Measurements from ENCODE around the gene MRPS26.
"Not testable (repeated sequence)": the region's sequence is repeated elsewhere in the genome, so short reads cannot be mapped to it uniquely, and the experiment has no call there.

MRPS26 gene

DNA sequence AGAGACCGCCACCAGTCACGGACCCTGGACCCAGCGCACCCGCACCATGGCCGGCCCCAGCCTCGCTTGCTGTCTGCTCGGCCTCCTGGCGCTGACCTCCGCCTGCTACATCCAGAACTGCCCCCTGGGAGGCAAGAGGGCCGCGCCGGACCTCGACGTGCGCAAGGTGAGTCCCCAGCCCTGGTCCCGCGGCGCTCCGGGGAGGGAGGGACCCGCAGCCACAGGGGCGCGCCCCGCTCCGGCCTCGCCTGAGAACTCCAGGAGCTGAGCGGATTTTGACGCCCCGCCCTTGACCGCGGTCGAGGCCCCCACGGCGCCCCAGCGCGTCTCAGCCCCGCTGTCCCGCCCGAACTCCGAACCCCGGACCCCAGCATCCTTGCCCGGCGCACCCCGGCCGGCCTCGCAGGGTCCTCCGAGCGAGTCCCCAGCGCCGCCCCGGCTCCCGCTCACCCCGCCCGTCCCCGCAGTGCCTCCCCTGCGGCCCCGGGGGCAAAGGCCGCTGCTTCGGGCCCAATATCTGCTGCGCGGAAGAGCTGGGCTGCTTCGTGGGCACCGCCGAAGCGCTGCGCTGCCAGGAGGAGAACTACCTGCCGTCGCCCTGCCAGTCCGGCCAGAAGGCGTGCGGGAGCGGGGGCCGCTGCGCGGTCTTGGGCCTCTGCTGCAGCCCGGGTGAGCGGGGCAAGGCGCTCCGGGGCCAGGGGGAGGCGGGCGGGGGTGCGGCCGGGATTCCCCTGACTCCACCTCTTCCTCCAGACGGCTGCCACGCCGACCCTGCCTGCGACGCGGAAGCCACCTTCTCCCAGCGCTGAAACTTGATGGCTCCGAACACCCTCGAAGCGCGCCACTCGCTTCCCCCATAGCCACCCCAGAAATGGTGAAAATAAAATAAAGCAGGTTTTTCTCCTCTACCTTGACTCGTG is 26.0 kb downstream of the MRPS26 start, which contains the start of gene OXT:
OXT (plus strand) TSS at position 11 of the 920 bp plus-strand sequence; CDS start at position 47, 36 bp downstream.
- in situ Hi-C loops (cut with HindIII; ENCODE audit: low pct_unique_long_range_greater_than_20kb, low sequenced_read_pairs), result no loop called here

DNA sequence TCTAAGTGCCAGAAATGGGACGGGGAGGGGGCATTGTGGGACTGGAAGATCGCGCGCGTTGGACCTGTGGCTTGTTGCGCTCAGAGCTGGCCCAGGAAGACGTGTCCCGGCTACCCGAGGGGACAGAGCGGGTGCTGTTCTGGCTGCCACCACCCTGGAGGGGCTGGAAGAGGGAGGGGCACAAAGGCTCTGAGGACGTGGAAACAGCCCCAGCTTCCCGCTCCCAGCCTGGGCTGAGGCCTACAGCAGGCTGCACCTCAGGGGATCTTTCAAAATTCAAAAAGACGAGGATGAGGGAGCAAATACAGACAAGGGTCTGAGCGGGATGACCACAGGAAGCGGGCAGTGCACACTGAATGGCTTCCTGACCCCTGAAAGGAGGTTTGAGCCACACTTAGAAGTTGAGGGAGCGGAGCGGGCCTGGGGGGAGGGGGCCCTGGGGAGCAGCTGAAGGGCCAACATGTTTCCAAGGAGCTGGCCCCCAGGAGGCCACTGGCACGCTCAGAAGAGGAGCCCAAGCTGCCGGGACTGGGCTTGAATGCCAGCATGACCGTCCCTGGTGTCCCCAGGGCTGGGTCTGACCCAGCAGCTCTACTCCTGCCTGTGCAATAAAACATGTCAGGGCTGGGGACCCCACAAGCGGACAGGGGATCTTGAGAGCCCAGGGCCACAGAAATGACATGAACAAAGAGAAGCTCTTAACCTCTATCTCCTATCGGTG is 26.8 kb downstream of the MRPS26 start:
- in situ Hi-C loops (cut with HindIII; ENCODE audit: low pct_unique_long_range_greater_than_20kb, low sequenced_read_pairs), result no loop called here
- no peak for TF ChIP-seq JUND (IDR thresholded peaks at IDR 0.05; ENCODE audit: low read depth)
- DNase-seq (ENCODE audit: low read depth in 1 of 2, low spot score in 1 of 2), result no peak

More for the DNA sequence above, 26.0 kb downstream of the MRPS26 start, which contains the start of gene OXT:
- no peak for TF ChIP-seq JUND (IDR thresholded peaks at IDR 0.05; ENCODE audit: low read depth)
- DNase-seq (ENCODE audit: low read depth in 1 of 2, low spot score in 1 of 2), result no peak

DNA sequence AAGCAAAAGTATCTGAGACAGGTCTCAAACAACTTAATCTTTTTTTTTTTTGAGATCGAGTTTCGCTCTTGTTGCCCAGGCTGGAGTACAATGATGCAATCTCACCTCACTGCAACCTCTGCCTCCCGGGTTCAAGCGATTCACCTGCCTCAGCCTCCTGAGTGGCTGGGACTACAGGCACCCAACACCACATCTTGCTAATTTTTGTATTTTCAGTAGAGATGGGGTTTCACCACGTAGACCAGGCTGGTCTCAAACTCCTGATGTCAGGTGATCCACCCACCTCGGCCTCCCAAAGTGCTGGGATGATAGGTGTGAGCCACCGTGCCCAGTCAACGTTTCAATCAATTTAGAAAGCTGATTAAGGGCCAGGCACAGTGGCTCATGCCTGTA is 27.4 kb downstream of the MRPS26 start:
- in situ Hi-C loops (cut with HindIII; ENCODE audit: low pct_unique_long_range_greater_than_20kb, low sequenced_read_pairs), result not testable (repeated sequence)

GRCh38 chr20:3074812-3075211 is 29.0 kb downstream of the MRPS26 start:
- no peak for TF ChIP-seq JUND (IDR thresholded peaks at IDR 0.05; ENCODE audit: low read depth)
- in situ Hi-C loops (cut with HindIII; ENCODE audit: low pct_unique_long_range_greater_than_20kb, low sequenced_read_pairs), result no loop called here
- no peak for DNase-seq (ENCODE audit: low read depth in 1 of 2, low spot score in 1 of 2)

More for the DNA sequence above, 27.4 kb downstream of the MRPS26 start:
- not testable (repeated sequence) for DNase-seq (ENCODE audit: low read depth in 1 of 2, low spot score in 1 of 2)

DNA sequence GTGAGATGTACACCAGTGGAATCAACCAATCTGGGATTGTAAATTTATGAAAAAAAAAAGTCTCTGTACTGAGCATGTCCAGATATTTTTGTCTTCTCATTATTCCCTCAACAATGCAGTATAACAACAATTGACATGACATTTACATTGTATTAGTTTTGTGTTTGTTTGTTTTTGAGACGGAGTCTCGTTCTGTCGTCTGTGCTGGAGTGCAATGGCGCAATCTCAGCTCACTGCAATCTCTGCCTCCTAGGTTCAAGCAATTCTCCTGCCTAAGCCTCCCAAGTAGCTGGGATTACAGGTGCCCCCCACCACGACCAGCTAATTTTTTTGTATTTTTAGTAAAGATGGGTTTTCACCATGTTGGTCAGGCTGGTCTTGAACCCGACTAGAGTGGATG is 29.5 kb downstream of the MRPS26 start:
- DNase-seq (ENCODE audit: low read depth in 1 of 2, low spot score in 1 of 2); in situ Hi-C loops (cut with HindIII; ENCODE audit: low pct_unique_long_range_greater_than_20kb, low sequenced_read_pairs): not testable (repeated sequence)

DNA sequence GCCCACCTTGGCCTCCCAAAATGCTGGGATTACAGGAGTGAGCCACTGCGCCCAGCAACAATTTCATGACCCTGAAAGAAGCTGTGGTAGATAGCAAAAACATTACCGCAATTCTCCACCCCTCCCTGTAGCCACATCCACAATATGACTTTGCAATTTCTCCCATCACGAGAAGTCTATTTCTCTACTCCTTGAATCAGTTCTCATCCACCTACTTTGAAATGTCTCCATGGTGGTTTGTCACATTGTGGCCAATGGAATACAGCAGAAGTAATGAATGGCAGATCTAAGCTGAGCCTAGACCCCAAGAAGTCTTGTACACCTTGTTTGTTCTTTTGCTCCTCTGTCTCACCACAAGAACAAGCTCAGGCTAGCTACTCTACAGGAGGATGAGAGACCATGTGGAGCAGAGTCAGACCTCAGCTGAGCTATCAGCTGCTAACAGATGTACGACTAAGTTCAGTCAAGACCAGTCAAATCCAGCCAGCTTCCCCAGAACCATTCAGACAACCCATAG is 31.8 kb downstream of the MRPS26 start:
- TF ChIP-seq JUND (IDR thresholded peaks at IDR 0.05; ENCODE audit: low read depth), result no peak
- no peak for DNase-seq (ENCODE audit: low read depth in 1 of 2, low spot score in 1 of 2)
- in situ Hi-C loops (cut with HindIII; ENCODE audit: low pct_unique_long_range_greater_than_20kb, low sequenced_read_pairs), result no loop called here

DNA sequence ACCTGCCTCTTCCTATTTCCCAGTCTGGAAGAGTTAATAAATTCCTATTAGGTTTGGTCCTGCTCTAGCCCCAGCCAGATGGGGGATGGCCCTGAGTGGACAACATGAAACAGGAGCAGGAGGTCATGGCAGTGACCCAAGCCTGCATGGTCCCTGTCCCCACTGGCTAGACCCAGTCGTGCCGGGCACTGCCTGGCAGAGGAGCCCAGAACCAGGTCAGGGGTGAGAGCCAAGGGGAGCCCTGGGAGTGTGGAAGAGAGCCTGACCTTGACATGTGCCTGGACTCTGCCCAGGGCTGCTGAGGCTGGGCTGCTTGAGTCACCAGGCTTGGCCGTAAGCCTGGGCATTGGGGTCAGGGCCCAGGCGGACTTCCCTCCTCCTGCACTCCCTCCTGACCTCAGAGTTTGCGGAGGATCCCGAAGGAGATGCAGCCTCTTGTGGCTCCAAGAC is 35.1 kb downstream of the MRPS26 start:
- TF ChIP-seq JUND (IDR thresholded peaks at IDR 0.05; ENCODE audit: low read depth), result no peak

GRCh38 chr20:3081641-3082040 is 35.8 kb downstream of the MRPS26 start:
- in situ Hi-C loops (cut with HindIII; ENCODE audit: low pct_unique_long_range_greater_than_20kb, low sequenced_read_pairs), result no loop called here
- no peak for TF ChIP-seq JUND (IDR thresholded peaks at IDR 0.05; ENCODE audit: low read depth)

More for the DNA sequence above, 35.1 kb downstream of the MRPS26 start:
- in situ Hi-C loops (cut with HindIII; ENCODE audit: low pct_unique_long_range_greater_than_20kb, low sequenced_read_pairs), result no loop called here
- no peak for DNase-seq (ENCODE audit: low read depth in 1 of 2, low spot score in 1 of 2)

DNA sequence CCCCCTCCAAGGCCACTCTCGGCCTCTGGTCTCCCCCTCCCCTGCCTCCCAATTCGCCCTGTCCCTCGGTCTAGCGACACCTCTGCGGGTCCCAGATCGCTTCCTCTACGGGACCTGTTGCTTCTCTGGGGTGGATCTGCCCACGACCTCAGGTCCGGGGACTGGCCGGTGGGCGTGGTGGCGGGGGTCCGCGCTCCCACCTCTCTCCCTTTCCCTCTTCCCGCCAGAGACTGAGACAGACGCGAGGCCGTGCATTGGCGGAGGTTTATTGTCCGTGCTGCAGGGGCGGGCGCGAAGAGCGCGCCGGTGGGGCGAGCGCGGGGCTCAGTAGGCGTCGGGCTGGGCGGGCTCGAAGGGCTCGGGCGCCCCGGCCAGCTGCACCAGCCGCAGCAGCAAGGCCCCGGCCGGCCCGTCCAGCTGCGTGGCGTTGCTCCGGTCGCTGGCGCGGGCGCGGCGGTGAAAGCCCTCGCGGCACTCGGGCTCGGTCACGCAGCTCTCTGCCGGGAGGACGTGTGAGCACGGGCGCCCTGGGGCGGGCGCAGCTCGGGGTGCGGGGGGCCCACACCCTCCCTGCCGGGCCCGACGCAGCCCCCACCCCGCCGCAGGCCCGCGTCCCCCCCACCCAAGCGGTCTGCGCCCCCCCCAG is 36.6 kb downstream of the MRPS26 start:
- in situ Hi-C loops (cut with HindIII; ENCODE audit: low pct_unique_long_range_greater_than_20kb, low sequenced_read_pairs), result no loop called here
- TF ChIP-seq JUND (IDR thresholded peaks at IDR 0.05; ENCODE audit: low read depth), result no peak
- DNase-seq (ENCODE audit: low read depth in 1 of 2, low spot score in 1 of 2), result no peak

More at GRCh38 chr20:3081641-3082040, 35.8 kb downstream of the MRPS26 start:
- no peak for DNase-seq (ENCODE audit: low read depth in 1 of 2, low spot score in 1 of 2)

DNA sequence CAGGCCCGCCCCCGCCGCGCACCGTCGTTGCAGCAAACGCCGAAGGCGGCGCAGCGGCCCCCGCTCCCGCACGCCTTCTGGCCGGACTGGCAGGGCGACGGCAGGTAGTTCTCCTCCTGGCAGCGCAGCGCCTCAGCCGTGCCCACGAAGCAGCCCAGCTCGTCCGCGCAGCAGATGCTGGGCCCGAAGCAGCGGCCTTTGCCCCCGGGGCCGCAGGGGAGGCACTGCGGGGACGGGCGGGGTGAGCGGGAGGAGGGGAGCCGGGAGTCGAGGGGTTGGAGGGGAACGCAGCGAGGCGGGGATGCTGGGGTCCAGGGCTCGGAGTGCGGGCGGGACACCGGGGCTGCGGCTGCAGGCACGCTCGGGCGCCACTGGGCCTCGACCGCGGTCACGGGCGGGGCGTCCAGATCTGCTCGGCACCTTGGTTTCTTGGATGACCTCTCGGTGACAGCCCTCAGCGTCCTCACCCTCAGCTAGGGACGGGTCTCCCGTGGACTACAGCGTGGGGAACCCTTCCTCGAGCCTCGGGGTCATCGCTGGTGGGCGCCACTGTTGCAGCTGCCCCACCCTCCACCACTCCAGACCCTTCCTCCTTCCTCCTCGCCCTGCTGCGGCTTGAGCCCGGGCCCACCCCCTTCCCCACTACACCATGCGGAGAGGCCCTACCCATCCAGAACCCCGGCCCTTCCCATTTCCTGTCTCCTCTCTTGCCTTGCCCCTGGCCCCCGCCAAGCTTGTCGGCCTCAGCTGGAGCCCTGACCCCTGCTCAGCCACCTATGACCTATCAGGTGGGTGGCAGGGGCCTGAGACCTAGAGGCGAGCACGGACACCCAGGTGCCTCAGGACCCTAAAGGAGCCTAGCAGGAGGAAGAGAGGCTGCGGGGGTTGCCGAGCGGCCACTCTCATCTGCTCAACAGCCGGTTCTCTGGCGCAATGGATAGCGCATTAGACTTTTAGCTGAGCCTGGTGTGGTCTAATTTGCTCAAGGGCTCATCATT is 37.4 kb downstream of the MRPS26 start:
- in situ Hi-C loops (cut with HindIII; ENCODE audit: low pct_unique_long_range_greater_than_20kb, low sequenced_read_pairs), result no loop called here
- no peak for DNase-seq (ENCODE audit: low read depth in 1 of 2, low spot score in 1 of 2)
- TF ChIP-seq JUND (IDR thresholded peaks at IDR 0.05; ENCODE audit: low read depth), result no peak

DNA sequence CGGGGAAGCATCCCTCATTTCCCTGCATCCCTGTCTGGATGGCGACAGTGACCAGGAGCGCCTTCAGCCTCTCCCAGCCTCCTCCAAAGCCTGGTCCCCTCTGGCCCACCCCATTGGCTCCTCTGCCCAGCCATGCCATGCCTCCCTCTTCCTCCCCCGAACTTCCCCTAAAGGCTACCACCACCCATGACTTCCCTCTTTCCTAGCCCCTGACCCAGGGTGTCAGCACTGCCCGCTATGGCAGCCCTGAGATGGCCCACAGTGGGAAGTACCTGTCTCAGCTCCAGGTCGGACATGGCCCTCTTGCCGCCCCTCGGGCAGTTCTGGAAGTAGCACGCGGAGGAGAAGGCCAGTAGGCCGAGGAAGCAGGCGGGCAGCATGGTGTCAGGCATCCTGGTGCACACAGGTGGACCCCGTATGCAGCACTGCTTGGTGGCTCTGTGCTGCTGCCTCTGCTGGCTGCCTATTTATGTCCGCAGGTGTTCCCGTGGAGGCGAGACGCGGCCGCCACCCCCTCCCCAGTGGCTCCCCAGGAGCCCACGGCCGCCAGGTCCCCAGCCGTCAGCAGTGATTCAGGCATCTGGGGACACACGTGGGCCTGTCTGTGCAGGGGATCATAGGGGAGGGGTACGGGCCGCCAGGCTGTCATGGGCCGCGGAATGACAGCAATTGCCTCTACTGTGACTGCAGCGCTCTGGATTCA is 38.6 kb downstream of the MRPS26 start, which contains the start of gene AVP:
AVP (minus strand) TSS at position 442 of the 703 bp plus-strand sequence; CDS start at position 392, 50 bp downstream.
- in situ Hi-C loops (cut with HindIII; ENCODE audit: low pct_unique_long_range_greater_than_20kb, low sequenced_read_pairs), result no loop called here

More for the DNA sequence above, 38.6 kb downstream of the MRPS26 start, which contains the start of gene AVP:
- no peak for TF ChIP-seq JUND (IDR thresholded peaks at IDR 0.05; ENCODE audit: low read depth)
- no peak for DNase-seq (ENCODE audit: low read depth in 1 of 2, low spot score in 1 of 2)

Data from T47D (cell line).